OCI-LY3 (cell line): Measurements from ENCODE around the gene TRIM4.

Experiments used
- CTCF ChIP-seq: fragments of 200-600, 300-600 bp; sonication (generic); IDR thresholded peaks from 2 replicates; pipeline ENCODE4 v1.5.1; 2014; ENCODE audit warnings: antibody characterized with exemption, low read length, low read depth
- EZH2phosphoT487 ChIP-seq: fragments of 200-600 bp; shearing (Covaris generic); IDR thresholded peaks from 2 replicates; pipeline ENCODE4 v1.6.1; 2018; ENCODE audit warnings: antibody characterized with exemption, mixed run types, low read depth

- TF ChIP-seq CTCF (no peak), EZH2phosphoT487 (no peak)
These were observed 70.7 kb downstream of the TRIM4 start for GRCh38 chr7:99848420-99849216.
